Measurements from ENCODE around the gene PDS5B.

GRCh38 chr13:32589471-32589870 lies 3.2 kb downstream of the PDS5B start:
- TF ChIP-seq JUND (IDR thresholded peaks at IDR 0.05) (no peak), HNF4G (IDR thresholded peaks at IDR 0.05) (no peak), CTCF (IDR thresholded peaks at IDR 0.05; ENCODE audit: low read depth, low read length, missing input control) (no peak), RAD21 (IDR thresholded peaks at IDR 0.05) (no peak), HNF4A (conservative IDR thresholded peaks at IDR 0.05) (no peak)

Data from liver (tissue), 3 donors.